Neutrophil (primary cell): ENCODE results near the gene C2orf15.

Source experiments
- H3K27ac ChIP-seq: fragments of 200-600 bp; sonication (generic); 2 replicates; pipeline ENCODE4 v1.5.1; 2016; ENCODE audit warnings: mild to moderate bottlenecking, moderate library complexity
- H3K27me3 ChIP-seq: fragments of 200-600 bp; sonication (generic); 2 replicates; pipeline ENCODE4 v1.6.0; 2016; ENCODE audit warnings: mild to moderate bottlenecking
- H3K36me3 ChIP-seq: fragments of 200-600 bp; sonication (generic); 2 replicates; pipeline ENCODE4 v1.5.1; 2017
- H3K4me1 ChIP-seq, 2 experiments: fragments of 200-600 bp in 1 of 2; sonication (generic) in 1 of 2; 1 replicate in 1 of 2; 2 replicates in 1 of 2; pipeline versions ENCODE4 v1.5.1 to v1.6.1; 2013 to 2016; ENCODE audit warnings: low read depth in 1 of 2, low read length in 1 of 2, mild to moderate bottlenecking in 1 of 2, moderate library complexity in 1 of 2; ENCODE audit not compliant: control insufficient read depth in 1 of 2, insufficient read depth in 1 of 2
- H3K4me3 ChIP-seq, 2 experiments: fragments of 200-600 bp in 1 of 2; sonication (generic) in 1 of 2; 1 replicate in 1 of 2; 2 replicates in 1 of 2; pipeline ENCODE4 v1.5.1; 2013 to 2016; ENCODE audit warnings: low read depth in 1 of 2, low read length in 1 of 2, mild to moderate bottlenecking in 1 of 2, moderate library complexity in 1 of 2
- H3K9me3 ChIP-seq: fragments of 200-600 bp; sonication (generic); 2 replicates; pipeline ENCODE4 v1.5.1; 2016
- TF ChIP-seq, protein P1 (sequence below): fragments of 200-600 bp; sonication (generic); IDR thresholded peaks from 2 replicates; pipeline ENCODE4 v1.5.1; 2016; ENCODE audit warnings: antibody characterized with exemption

The C2orf15 gene, protein sequence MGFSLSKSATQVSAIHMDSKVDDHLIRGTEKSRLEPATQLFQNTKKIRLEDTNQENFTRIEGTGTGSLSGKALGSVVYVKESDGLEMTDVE

DNA sequence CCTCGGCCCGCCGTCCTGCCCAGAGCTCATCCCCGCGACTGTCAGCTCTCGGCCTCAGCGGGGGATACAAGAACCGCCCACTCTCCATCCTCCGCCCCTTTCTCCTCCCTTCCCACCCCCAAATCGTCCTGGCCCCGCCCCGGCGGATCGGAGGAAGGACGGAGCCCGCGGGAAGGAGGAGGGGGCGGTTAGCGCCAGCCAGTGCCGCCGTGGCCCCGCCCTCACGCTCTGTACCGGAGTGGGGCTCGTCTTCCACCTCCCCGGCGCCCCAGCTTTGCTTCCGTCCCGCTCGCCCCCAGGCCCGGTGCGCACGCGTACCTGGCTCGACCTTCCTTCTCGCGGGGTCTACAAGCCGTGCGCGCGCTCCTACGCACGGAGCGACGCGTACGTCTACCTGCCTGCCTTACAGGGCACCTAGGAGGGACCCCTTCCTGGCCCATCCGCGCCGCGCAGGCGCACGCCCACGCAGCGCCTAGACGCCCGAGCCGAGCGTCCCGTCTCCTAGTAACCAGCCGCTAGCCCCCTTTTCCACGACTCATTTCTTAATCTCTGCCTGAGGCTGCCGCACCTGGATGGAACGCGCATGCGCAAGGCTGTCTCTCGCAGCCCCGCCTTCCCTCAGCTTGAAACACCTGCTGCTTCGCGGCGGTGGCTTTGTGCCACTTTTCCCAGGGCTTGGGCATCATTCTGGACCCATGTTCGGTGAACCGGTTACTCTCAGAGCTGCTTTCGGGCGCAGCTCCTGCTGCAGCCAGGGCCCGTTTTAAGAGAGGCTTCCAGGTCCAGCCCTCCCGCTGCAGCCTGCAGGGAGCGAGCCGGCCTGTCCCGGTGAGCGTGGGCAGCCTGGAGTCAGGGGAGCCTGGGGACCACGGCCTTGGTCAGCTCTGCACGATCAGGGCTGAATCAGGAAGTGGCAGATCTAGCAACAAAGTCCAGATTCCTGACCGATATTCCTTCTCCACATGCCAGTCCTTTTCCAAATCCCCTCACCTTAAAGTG lies at the start of gene C2orf15:
Gene C2orf15, plus strand, starts transcription at position 598 of the 999 bp plus-strand sequence. CDS start 8,852 bp downstream, outside the sequence.
- H3K4me1 ChIP-seq = peaks cover 19 to 38% of the 10 kb centered on the region in 2 experiments
- H3K9me3 ChIP-seq = no peaks in the 10 kb centered on the region
- peak within 1 kb of the TSS; percentile 85 to 98 for H3K4me3 ChIP-seq
- TF ChIP-seq, protein P1, sequence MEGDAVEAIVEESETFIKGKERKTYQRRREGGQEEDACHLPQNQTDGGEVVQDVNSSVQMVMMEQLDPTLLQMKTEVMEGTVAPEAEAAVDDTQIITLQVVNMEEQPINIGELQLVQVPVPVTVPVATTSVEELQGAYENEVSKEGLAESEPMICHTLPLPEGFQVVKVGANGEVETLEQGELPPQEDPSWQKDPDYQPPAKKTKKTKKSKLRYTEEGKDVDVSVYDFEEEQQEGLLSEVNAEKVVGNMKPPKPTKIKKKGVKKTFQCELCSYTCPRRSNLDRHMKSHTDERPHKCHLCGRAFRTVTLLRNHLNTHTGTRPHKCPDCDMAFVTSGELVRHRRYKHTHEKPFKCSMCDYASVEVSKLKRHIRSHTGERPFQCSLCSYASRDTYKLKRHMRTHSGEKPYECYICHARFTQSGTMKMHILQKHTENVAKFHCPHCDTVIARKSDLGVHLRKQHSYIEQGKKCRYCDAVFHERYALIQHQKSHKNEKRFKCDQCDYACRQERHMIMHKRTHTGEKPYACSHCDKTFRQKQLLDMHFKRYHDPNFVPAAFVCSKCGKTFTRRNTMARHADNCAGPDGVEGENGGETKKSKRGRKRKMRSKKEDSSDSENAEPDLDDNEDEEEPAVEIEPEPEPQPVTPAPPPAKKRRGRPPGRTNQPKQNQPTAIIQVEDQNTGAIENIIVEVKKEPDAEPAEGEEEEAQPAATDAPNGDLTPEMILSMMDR = peak; percentile 25
- H3K27ac ChIP-seq = peak within 1 kb of the TSS; percentile 84
- peaks cover 11% of the 10 kb centered on the region for H3K27me3 ChIP-seq
- no peaks in the 10 kb centered on the region for H3K36me3 ChIP-seq

DNA sequence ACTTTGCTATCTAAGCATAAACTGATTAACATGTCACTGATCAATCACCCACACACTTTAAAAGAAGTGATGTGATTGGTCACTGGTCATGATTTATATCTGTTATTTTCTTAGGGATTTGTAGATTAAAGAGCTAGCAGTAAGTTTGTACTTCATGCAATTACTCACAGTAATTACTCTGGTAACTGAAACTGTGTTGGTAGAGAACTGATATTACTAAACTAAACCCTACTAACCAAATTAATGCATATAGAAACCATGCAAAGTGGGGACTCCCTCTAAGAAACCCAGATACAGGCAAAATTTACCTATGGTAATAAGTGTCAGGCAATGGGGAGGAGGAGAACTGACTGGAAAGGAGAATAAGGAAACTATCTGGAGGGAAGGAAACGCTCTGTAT lies 44.8 kb upstream of the C2orf15 start:
- Histone ChIP-seq H3K27ac (no peak overlapping the region), H3K4me1 (no peaks in the 10 kb centered on the region), H3K36me3 (no peaks in the 10 kb centered on the region), H3K9me3 (no peaks in the 10 kb centered on the region), H3K27me3 (no peaks in the 10 kb centered on the region), H3K4me3 (no peak overlapping the region)
- TF ChIP-seq, protein P1 = no peak

DNA sequence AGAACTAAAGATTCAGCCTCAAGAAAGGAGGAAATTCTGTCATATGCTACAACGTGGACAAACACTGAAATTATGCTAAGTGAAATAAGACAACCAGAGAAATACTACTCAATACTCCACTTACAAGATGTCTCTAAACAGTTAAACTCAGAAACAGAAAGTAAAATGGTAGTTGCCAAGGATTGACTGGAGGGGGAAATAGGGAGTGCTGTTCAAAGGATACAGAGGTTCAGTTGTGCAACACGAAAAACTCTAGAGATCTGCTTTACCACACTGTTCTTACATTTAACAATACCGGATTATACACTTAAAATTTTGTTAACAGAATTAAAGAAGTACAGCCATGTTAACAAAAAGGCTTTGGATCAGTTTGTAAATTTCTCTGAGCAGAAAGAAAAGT lies 39.8 kb upstream of the C2orf15 start:
- Histone ChIP-seq H3K9me3 (no peaks in the 10 kb centered on the region), H3K27ac (no peak overlapping the region), H3K4me1 (no peaks in the 10 kb centered on the region), H3K36me3 (no peaks in the 10 kb centered on the region), H3K4me3 (no peak overlapping the region), H3K27me3 (no peaks in the 10 kb centered on the region)
- TF ChIP-seq, protein P1 = no peak

DNA sequence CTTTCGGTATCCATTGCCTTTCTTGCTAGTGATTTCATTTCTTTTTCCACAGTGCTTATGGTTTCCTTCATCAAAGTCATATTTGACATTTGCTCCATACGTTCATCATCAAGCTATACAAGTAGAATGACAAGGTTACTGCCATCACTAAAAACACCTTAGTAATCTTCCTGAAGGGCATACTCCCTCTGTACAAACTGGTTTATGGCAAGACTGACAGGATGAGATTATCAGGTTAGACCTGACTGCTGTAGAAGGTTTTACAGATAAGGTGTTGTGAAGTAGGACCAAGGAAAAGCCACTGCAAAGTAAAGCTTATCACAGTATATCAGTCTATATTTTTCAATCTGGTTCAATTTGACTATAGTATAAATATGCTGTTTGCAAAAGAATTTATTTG lies 37.5 kb upstream of the C2orf15 start:
- no peaks in the 10 kb centered on the region for H3K36me3 ChIP-seq
- H3K9me3 ChIP-seq = no peaks in the 10 kb centered on the region
- no peak overlapping the region for H3K27ac ChIP-seq
- no peaks in the 10 kb centered on the region for H3K27me3 ChIP-seq
- TF ChIP-seq, protein P1 = no peak
- H3K4me1 ChIP-seq = no peaks in the 10 kb centered on the region
- no peak overlapping the region for H3K4me3 ChIP-seq

DNA sequence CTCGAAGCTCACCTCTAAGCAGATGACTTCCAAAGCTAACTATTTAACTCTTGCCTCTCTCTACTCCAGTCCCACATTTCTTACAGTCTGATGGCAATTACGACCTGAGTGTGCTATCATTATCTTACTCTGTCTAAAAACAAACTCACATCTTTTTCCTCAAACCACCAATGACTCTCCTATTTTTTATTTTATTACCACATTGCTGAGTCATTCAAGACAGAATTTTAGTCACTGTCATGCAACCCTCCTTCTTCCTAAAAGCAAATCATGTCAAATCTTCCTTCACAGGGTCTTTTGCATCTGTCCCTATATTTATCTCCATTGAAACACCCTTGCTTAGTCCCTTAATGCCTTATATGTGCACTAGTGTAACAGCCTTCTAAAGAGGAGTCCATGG lies 34.6 kb upstream of the C2orf15 start:
- H3K27ac ChIP-seq = no peak overlapping the region
- H3K36me3 ChIP-seq = no peaks in the 10 kb centered on the region
- no peaks in the 10 kb centered on the region for H3K9me3 ChIP-seq
- TF ChIP-seq, protein P1 = no peak
- H3K4me3 ChIP-seq = no peak overlapping the region
- no peaks in the 10 kb centered on the region for H3K4me1 ChIP-seq
- no peaks in the 10 kb centered on the region for H3K27me3 ChIP-seq
